Measurements from ENCODE around the gene KCNV2.

The KCNV2 gene

DNA sequence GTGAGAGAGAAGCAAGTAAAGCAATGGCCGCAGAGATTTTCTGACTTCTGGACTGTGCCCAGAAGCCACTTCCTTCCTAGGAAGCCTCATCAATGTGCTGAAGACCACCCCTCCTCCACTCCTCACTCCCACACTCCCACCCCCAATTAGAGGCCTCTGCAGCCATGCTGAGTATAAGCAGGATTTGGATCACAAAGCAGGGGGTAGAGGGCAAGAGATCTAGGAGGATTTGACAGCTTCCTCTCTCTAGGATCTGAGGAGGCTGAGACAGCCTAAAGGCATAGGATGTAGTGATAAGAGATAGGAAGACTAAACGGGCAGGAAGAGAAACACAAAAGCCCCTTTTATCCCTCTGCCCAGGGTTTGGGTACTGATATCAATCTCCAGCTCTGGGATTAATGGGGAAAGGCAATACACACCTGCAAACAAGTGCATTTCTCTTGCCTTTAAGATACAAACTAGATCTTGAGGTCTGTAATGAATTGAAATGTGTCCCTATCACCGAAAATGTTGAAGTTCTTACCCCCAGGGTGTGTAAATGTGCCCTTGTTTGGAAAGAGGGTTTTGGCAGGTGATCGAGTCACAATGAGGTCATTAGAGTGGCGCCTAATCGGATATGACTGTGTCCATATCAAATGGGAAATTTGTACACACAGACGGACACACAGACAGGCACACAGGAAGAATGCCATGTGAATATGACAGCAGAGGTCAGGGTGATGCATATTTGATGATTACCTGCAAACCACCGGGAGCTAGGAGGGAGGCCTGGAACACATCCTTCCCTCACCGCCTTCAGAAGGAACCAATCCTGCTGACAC lies 28.5 kb downstream of the KCNV2 start:
- no peak for FAIRE-seq
- DNase-seq (ENCODE audit: insufficient read length, low spot score) = no peak
- TF ChIP-seq, protein P1, sequence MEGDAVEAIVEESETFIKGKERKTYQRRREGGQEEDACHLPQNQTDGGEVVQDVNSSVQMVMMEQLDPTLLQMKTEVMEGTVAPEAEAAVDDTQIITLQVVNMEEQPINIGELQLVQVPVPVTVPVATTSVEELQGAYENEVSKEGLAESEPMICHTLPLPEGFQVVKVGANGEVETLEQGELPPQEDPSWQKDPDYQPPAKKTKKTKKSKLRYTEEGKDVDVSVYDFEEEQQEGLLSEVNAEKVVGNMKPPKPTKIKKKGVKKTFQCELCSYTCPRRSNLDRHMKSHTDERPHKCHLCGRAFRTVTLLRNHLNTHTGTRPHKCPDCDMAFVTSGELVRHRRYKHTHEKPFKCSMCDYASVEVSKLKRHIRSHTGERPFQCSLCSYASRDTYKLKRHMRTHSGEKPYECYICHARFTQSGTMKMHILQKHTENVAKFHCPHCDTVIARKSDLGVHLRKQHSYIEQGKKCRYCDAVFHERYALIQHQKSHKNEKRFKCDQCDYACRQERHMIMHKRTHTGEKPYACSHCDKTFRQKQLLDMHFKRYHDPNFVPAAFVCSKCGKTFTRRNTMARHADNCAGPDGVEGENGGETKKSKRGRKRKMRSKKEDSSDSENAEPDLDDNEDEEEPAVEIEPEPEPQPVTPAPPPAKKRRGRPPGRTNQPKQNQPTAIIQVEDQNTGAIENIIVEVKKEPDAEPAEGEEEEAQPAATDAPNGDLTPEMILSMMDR (IDR thresholded peaks at IDR 0.05; ENCODE audit: insufficient read depth, missing control alignments) = no peak

DNA sequence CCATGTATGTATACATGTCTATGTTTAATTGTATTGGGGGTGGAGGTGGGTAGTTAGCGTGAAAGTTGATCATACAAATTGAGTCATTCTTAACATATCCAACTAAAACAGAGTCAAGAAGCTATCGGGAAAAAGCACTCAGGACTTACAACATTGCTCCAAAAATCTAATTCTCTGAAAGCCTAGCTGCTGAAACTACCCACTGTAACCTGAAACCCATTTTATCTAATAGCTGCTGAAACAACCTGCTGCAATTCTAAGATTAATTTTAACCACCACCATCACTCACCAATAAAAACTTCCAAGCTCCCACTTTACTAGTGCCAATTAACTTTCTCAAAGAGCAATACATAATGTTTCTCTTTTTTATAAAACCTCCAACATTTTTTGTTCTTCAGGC lies 32.2 kb downstream of the KCNV2 start:
- DNase-seq (ENCODE audit: insufficient read length, low spot score) = no peak
- TF ChIP-seq, protein P1 (IDR thresholded peaks at IDR 0.05; ENCODE audit: insufficient read depth, missing control alignments) = no peak
- no peak for FAIRE-seq

DNA sequence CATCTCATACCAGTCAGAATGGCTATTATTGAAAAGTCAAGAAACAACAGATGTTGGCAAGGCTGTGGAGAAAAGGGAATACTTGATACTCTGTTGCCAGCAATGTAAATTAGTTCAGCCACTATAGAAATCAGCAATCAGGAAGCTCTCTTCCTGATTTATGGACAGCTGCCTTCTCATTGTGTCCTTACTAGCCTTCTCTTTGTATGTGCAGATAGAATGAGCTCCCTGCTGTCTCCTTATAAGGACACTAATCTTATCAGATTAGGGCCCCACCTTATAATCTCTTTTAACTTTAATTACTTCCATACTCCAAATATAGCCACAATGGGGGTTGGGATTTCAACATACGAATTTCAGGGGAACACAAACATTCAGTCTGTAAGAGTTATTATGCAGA lies 38.0 kb downstream of the KCNV2 start:
- no peak for DNase-seq (ENCODE audit: insufficient read length, low spot score)
- peak; percentile 44 for FAIRE-seq
- TF ChIP-seq, protein P1 (IDR thresholded peaks at IDR 0.05; ENCODE audit: insufficient read depth, missing control alignments) = no peak

DNA sequence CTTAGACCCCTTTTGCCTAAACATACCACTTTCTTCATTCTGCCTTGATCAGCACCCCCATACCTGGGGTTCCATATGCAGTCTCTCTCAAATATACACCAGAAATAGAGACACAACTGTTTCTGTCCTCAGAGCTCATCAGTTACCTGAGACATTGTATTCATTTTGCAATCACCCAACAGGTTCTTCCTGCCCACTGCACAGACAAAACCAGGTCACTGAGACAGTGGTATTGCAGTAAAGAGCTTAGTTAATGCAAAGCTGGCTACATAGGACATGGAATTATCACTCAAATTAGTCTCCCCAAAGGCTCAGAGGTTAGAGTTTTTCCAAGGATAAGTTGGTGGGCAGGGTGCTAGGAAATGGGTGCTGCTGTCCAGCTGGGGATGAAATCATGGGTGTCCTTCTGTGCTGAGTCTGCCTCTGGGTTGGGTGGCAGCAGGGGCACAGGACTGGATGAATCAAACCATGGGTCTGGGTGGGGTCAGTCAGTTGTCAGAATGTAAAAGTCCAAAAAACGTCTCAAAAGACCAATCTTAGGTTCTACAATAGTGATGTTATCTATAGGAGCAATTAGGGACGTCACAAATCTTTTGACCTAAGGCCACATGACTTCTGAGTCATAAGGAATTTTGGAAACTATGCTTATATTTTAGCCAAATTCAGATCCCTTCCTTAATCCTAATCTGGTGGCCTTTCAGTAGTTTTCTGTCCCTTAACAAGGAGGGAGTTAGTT lies 41.0 kb downstream of the KCNV2 start:
- TF ChIP-seq, protein P1 (IDR thresholded peaks at IDR 0.05; ENCODE audit: insufficient read depth, missing control alignments) = no peak
- no peak for DNase-seq (ENCODE audit: insufficient read length, low spot score)
- FAIRE-seq = no peak

DNA sequence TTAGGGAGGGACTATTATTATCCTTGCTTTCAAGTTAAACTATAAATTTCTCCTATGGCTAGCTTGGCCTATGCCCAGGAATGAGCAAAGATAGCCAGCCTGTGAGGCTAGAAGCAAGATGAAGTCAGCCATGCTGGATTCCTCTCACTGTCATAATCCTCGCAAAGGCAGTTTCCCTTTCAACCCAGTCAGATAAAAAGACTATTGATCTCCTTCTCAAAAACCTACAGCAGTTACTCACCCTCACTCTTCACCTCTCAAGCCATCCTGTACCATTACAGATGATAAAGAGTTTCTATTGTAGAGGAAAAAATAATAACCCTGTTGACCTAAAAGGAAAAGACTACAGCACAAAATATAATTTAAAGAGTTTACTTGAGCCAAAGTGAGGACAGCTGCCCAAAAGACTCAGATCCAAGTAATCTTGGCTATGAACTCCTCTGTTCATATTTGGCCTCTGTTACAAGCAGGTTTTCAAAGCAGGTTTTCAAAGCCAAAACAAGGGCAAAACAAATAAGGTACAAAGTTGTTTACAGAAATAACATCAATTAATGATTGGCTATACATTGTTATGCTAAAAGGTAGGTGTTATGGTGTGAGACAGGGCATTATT lies 41.7 kb downstream of the KCNV2 start:
- no peak for DNase-seq (ENCODE audit: insufficient read length, low spot score)
- no peak for FAIRE-seq

DNA sequence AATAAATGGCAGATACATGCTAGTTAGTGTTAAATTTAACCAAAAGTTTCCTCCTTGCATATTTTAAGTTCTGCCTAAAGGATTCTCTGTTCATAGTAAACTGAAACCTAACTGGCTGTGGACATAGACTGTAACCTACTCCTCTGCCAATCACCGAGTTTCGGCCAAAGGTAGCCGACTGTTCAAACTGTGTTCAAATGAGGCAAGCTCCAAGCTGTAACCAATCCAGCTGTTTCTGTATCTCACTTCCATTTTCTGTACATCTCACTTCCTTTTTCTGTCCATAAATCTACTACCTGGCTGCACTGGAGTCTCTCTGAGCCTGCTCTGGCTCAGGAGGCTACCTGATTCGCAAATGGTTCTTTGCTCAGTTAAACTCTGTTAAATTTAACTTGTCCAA lies 44.1 kb downstream of the KCNV2 start:
- DNase-seq (ENCODE audit: insufficient read length, low spot score) (no peak), FAIRE-seq (no peak)
- TF ChIP-seq, protein P1 (IDR thresholded peaks at IDR 0.05; ENCODE audit: insufficient read depth, missing control alignments) = no peak

More for the DNA sequence above, 41.7 kb downstream of the KCNV2 start:
- TF ChIP-seq, protein P1 (IDR thresholded peaks at IDR 0.05; ENCODE audit: insufficient read depth, missing control alignments) = no peak
